Naive B cell (primary cell): ENCODE results near the gene THSD4. TPM values are rescaled to one million over a fixed set of nuclear protein-coding genes. Genes with fewer than 3 reads are reported as not detected.

Source experiments
- ATAC-seq, 2 donors: fragments of 150-1000 bp; cut with Tn5 transposase; 2 replicates each; pipeline ENCODE4 v1.10.0; 2021; ENCODE audit warnings: low read depth in 2 of 2, mild to moderate bottlenecking in 2 of 2, moderate library complexity in 2 of 2
- DNase-seq: peaks from one replicate; pipeline ENCODE4 v3.0.0; 2022
- H3K27ac Mint-ChIP-seq, 6 donors: one replicate each; pipeline ENCODE4 v1.8.0; 2020 to 2022; ENCODE audit warnings: mild to moderate bottlenecking in 6 of 6, mixed read lengths in 6 of 6, moderate library complexity in 5 of 6, inconsistent platforms in 2 of 6
- H3K27me3 Mint-ChIP-seq, 3 donors: one replicate each; pipeline ENCODE4 v1.8.0; 2021 to 2022; ENCODE audit warnings: mixed read lengths in 3 of 3, mild to moderate bottlenecking in 1 of 3
- H3K36me3 Mint-ChIP-seq, 2 donors: one replicate each; pipeline ENCODE4 v1.8.0; 2020 to 2022; ENCODE audit warnings: mixed read lengths in 2 of 2, inconsistent platforms in 1 of 2, mild to moderate bottlenecking in 1 of 2
- H3K4me1 Mint-ChIP-seq, 3 donors: one replicate each; pipeline ENCODE4 v1.8.0; 2020 to 2022; ENCODE audit warnings: mixed read lengths in 3 of 3, inconsistent platforms in 1 of 3, mild to moderate bottlenecking in 1 of 3, moderate library complexity in 1 of 3
- H3K4me3 Mint-ChIP-seq, 8 donors: one replicate each; pipeline ENCODE4 v1.8.0; 2020 to 2022; ENCODE audit warnings: mild to moderate bottlenecking in 8 of 8, mixed read lengths in 8 of 8, moderate library complexity in 8 of 8, inconsistent platforms in 2 of 8
- H3K9me3 Mint-ChIP-seq, 7 donors: one replicate each; pipeline ENCODE4 v1.8.0; 2020 to 2022; ENCODE audit warnings: mixed read lengths in 7 of 7, mild to moderate bottlenecking in 5 of 7, inconsistent platforms in 2 of 7, moderate library complexity in 1 of 7
- polyA plus RNA-seq, 6 donors: library from polyadenylated mRNA; unstranded; fragments of 300-500 nt; fragmentation: Illumina TruSeq; gene quantifications; one replicate each; pipeline ENCODE4 v1.2.3, GENCODE V29; 2021; ENCODE audit warnings: low read depth in 6 of 6

Gene THSD4
- polyA plus RNA-seq, 6 donors from 2014 or later = not detected

GRCh38 chr15:71444866-71445590, 329.8 kb downstream of the THSD4 start:
- DNase-seq (no peak), ATAC-seq (no peak)
- Mint-ChIP-seq H3K9me3 (no peaks in the 10 kb centered on the region), H3K36me3 (no peaks in the 10 kb centered on the region), H3K27ac (no peak overlapping the region), H3K4me3 (no peak overlapping the region), H3K4me1 (no peaks in the 10 kb centered on the region), H3K27me3 (peaks cover 0 to 13% (median 8%) of the 10 kb centered on the region in 3 donors)

- no peak overlapping the region for H3K4me3 Mint-ChIP-seq
- H3K27me3 Mint-ChIP-seq = peaks cover 5 to 12% (median 6%) of the 10 kb centered on the region in 3 donors
- H3K4me1 Mint-ChIP-seq = no peaks in the 10 kb centered on the region
- H3K36me3 Mint-ChIP-seq = no peaks in the 10 kb centered on the region
- H3K27ac Mint-ChIP-seq = no peak overlapping the region
- ATAC-seq (no peak), DNase-seq (no peak)
- no peaks in the 10 kb centered on the region for H3K9me3 Mint-ChIP-seq
These were observed 332.3 kb downstream of the THSD4 start for GRCh38 chr15:71447328-71448250.

- Mint-ChIP-seq H3K27ac (no peak overlapping the region), H3K36me3 (no peaks in the 10 kb centered on the region), H3K27me3 (peaks cover 5 to 12% (median 6%) of the 10 kb centered on the region in 3 donors), H3K9me3 (no peaks in the 10 kb centered on the region), H3K4me1 (no peaks in the 10 kb centered on the region), H3K4me3 (no peak overlapping the region)
- DNase-seq (no peak), ATAC-seq (no peak)
These were observed 333.4 kb downstream of the THSD4 start for GRCh38 chr15:71448688-71449114.

- H3K36me3 Mint-ChIP-seq = no peaks in the 10 kb centered on the region
- ATAC-seq = no peak
- no peak overlapping the region for H3K4me3 Mint-ChIP-seq
- no peaks in the 10 kb centered on the region for H3K9me3 Mint-ChIP-seq
- no peak overlapping the region for H3K27ac Mint-ChIP-seq
- H3K4me1 Mint-ChIP-seq = no peaks in the 10 kb centered on the region
- DNase-seq = no peak
- peaks cover 5 to 12% (median 6%) of the 10 kb centered on the region in 3 donors for H3K27me3 Mint-ChIP-seq
These were observed 334.1 kb downstream of the THSD4 start for GRCh38 chr15:71449363-71449762.

- ATAC-seq (no peak), DNase-seq (no peak)
- Mint-ChIP-seq H3K27me3 (peaks cover 5 to 12% (median 6%) of the 10 kb centered on the region in 3 donors), H3K4me3 (no peak overlapping the region), H3K27ac (peak overlapping the region in 1 of 6 donors; percentile 17), H3K4me1 (no peaks in the 10 kb centered on the region), H3K36me3 (no peaks in the 10 kb centered on the region), H3K9me3 (no peaks in the 10 kb centered on the region)
These were observed 334.7 kb downstream of the THSD4 start for GRCh38 chr15:71449956-71450355.

GRCh38 chr15:71451130-71451529, 335.9 kb downstream of the THSD4 start:
- Mint-ChIP-seq H3K36me3 (no peaks in the 10 kb centered on the region), H3K9me3 (no peaks in the 10 kb centered on the region), H3K4me1 (no peaks in the 10 kb centered on the region), H3K27ac (no peak overlapping the region), H3K4me3 (no peak overlapping the region), H3K27me3 (peaks cover 5 to 12% (median 6%) of the 10 kb centered on the region in 3 donors)
- ATAC-seq = no peak
- no peak for DNase-seq

GRCh38 chr15:71452893-71453292, 337.6 kb downstream of the THSD4 start:
- Mint-ChIP-seq H3K36me3 (no peaks in the 10 kb centered on the region), H3K9me3 (peaks cover 0 to 4% (median 0%) of the 10 kb centered on the region in 7 donors), H3K4me3 (no peak overlapping the region), H3K27ac (no peak overlapping the region), H3K27me3 (peaks cover 7 to 19% (median 13%) of the 10 kb centered on the region in 3 donors), H3K4me1 (no peaks in the 10 kb centered on the region)
- DNase-seq (no peak), ATAC-seq (no peak)

- no peak overlapping the region for H3K27ac Mint-ChIP-seq
- no peak for DNase-seq
- H3K4me3 Mint-ChIP-seq = no peak overlapping the region
- peaks cover 0 to 4% (median 0%) of the 10 kb centered on the region in 7 donors for H3K9me3 Mint-ChIP-seq
- ATAC-seq = no peak
- H3K4me1 Mint-ChIP-seq = no peaks in the 10 kb centered on the region
- peaks cover 4 to 24% (median 20%) of the 10 kb centered on the region in 3 donors for H3K27me3 Mint-ChIP-seq
- no peaks in the 10 kb centered on the region for H3K36me3 Mint-ChIP-seq
These were observed 339.3 kb downstream of the THSD4 start for GRCh38 chr15:71454462-71454996.

- no peak overlapping the region for H3K4me3 Mint-ChIP-seq
- no peak for ATAC-seq
These were observed 339.8 kb downstream of the THSD4 start for GRCh38 chr15:71455107-71455506.

GRCh38 chr15:71455878-71456277, 340.6 kb downstream of the THSD4 start:
- Mint-ChIP-seq H3K4me1 (no peaks in the 10 kb centered on the region), H3K4me3 (no peak overlapping the region), H3K36me3 (no peaks in the 10 kb centered on the region), H3K9me3 (peaks cover 0 to 4% (median 0%) of the 10 kb centered on the region in 7 donors), H3K27me3 (peaks cover 4 to 21% (median 20%) of the 10 kb centered on the region in 3 donors), H3K27ac (no peak overlapping the region)
- DNase-seq = no peak
- no peak for ATAC-seq

More at GRCh38 chr15:71455107-71455506, 339.8 kb downstream of the THSD4 start:
- Mint-ChIP-seq H3K36me3 (no peaks in the 10 kb centered on the region), H3K27me3 (peaks cover 4 to 24% (median 21%) of the 10 kb centered on the region in 3 donors), H3K27ac (no peak overlapping the region), H3K4me1 (no peaks in the 10 kb centered on the region), H3K9me3 (peaks cover 0 to 4% (median 0%) of the 10 kb centered on the region in 7 donors)
- DNase-seq = no peak

GRCh38 chr15:71456362-71456761, 341.1 kb downstream of the THSD4 start:
- H3K36me3 Mint-ChIP-seq = no peaks in the 10 kb centered on the region
- H3K27me3 Mint-ChIP-seq = peaks cover 4 to 21% (median 19%) of the 10 kb centered on the region in 3 donors
- no peak for DNase-seq
- H3K27ac Mint-ChIP-seq = no peak overlapping the region
- peaks cover 0 to 4% (median 0%) of the 10 kb centered on the region in 7 donors for H3K9me3 Mint-ChIP-seq
- ATAC-seq = no peak
- no peaks in the 10 kb centered on the region for H3K4me1 Mint-ChIP-seq
- no peak overlapping the region for H3K4me3 Mint-ChIP-seq

- Mint-ChIP-seq H3K27ac (no peak overlapping the region), H3K27me3 (peaks cover 4 to 18% (median 16%) of the 10 kb centered on the region in 3 donors), H3K9me3 (peaks cover 0 to 4% (median 0%) of the 10 kb centered on the region in 7 donors), H3K4me3 (no peak overlapping the region), H3K36me3 (no peaks in the 10 kb centered on the region), H3K4me1 (no peaks in the 10 kb centered on the region)
- no peak for ATAC-seq
- no peak for DNase-seq
These were observed 341.5 kb downstream of the THSD4 start for GRCh38 chr15:71456811-71457210.

GRCh38 chr15:71458089-71458660, 342.9 kb downstream of the THSD4 start:
- H3K9me3 Mint-ChIP-seq = peaks cover 0 to 4% (median 0%) of the 10 kb centered on the region in 7 donors
- H3K4me1 Mint-ChIP-seq = no peaks in the 10 kb centered on the region
- peaks cover 4 to 15% (median 12%) of the 10 kb centered on the region in 3 donors for H3K27me3 Mint-ChIP-seq
- ATAC-seq (no peak), DNase-seq (no peak)
- H3K36me3 Mint-ChIP-seq = no peaks in the 10 kb centered on the region
- no peak overlapping the region for H3K27ac Mint-ChIP-seq
- H3K4me3 Mint-ChIP-seq = no peak overlapping the region
